ENCODE results near the gene PRPF38A. TPM values are rescaled to one million over a fixed set of nuclear protein-coding genes. Genes with fewer than 3 reads are reported as not detected.

Gene PRPF38A
- total RNA-seq, 1 donor, result 12.4 TPM

DNA sequence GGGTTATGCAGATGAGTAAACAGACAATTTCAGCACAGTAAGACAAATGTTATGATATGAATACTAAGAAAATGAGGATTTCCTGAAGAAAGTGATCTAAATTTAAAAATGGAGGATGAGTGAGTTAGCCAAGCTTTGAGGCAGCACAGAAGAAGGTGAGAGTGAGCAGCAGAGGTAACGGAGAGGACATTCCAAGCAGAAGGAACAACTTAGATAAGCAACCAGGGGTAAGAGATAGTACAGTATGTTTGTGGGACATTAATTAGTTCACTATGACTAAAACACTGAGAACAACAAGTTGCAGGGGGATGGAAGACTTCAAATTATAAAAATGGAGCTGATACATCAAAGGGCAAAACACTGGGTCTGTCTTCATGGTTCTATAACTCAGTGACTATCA, 22.8 kb downstream of the PRPF38A start:
- no peak for DNase-seq (ENCODE audit: low read depth)
- no peak overlapping the region for H3K4me3 ChIP-seq (ENCODE audit: low read depth, low read length)
- TF ChIP-seq, protein P1, sequence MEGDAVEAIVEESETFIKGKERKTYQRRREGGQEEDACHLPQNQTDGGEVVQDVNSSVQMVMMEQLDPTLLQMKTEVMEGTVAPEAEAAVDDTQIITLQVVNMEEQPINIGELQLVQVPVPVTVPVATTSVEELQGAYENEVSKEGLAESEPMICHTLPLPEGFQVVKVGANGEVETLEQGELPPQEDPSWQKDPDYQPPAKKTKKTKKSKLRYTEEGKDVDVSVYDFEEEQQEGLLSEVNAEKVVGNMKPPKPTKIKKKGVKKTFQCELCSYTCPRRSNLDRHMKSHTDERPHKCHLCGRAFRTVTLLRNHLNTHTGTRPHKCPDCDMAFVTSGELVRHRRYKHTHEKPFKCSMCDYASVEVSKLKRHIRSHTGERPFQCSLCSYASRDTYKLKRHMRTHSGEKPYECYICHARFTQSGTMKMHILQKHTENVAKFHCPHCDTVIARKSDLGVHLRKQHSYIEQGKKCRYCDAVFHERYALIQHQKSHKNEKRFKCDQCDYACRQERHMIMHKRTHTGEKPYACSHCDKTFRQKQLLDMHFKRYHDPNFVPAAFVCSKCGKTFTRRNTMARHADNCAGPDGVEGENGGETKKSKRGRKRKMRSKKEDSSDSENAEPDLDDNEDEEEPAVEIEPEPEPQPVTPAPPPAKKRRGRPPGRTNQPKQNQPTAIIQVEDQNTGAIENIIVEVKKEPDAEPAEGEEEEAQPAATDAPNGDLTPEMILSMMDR (IDR thresholded peaks at IDR 0.05; ENCODE audit: insufficient read depth, low read length), result no peak

DNA sequence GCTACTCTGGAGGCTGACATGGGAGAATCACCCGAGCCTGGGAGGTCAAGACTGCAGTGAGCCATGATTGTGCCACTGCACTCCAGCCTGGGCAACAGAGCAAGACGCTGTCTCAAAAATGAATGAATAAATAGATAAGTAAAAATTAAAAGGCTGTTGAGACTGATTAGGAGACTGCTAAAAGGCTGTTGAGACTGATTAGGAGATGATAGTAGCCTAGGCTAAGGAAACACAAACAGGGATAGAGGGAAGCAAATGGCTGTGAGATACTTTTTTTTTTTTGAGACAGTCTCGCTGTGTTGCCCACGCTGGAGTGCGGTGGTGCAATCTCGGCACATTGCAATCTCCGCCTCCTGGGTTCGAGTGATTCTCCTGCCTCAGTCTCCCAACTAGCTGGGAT, 28.4 kb downstream of the PRPF38A start:
- TF ChIP-seq, protein P1 (IDR thresholded peaks at IDR 0.05; ENCODE audit: insufficient read depth, low read length), result no peak
- no peak overlapping the region for H3K4me3 ChIP-seq (ENCODE audit: low read depth, low read length)
- no peak for DNase-seq (ENCODE audit: low read depth)

DNA sequence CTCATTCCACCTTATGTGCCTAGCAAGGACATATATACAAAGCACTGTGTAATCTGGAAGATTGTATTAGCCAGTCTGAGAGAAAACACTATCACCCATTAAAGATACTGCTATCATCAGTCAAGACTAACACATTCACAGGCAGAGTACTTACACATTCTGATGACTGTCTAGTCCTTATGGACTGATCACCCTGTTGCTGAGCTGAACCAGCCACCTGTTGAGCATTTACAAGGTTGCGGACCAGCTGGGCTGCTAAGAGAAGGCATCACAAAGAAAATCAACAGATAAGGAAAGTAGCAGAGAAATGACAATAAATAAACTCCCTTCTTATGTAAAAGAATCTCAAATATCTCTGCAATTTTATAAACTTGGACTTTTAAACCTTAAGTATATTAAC, 30.8 kb downstream of the PRPF38A start:
- TF ChIP-seq, protein P1 (IDR thresholded peaks at IDR 0.05; ENCODE audit: insufficient read depth, low read length), result no peak
- no peak for DNase-seq (ENCODE audit: low read depth)

DNA sequence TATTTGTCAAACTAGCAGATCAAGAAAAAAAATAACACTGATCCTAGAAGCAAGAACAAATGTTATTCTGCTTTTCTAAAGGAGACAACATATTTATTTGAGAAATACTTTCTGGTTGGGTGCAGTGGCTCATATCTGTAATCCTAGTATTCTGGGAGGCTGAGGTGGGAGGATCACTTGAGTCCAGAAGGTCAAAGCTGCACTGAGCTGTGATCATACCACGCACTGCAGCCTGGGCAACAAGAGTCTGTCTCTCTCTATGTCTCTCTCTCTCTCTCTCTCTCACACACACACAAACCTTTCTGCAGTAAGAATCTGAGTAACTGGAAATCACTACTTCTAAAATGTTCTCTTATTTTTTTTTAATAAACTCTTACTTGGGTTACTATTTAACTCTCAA, 31.2 kb downstream of the PRPF38A start:
- DNase-seq (ENCODE audit: low read depth), result no peak
- no peak overlapping the region for H3K4me3 ChIP-seq (ENCODE audit: low read depth, low read length)
- TF ChIP-seq, protein P1 (IDR thresholded peaks at IDR 0.05; ENCODE audit: insufficient read depth, low read length), result no peak

More for the DNA sequence above, 30.8 kb downstream of the PRPF38A start:
- no peak overlapping the region for H3K4me3 ChIP-seq (ENCODE audit: low read depth, low read length)

DNA sequence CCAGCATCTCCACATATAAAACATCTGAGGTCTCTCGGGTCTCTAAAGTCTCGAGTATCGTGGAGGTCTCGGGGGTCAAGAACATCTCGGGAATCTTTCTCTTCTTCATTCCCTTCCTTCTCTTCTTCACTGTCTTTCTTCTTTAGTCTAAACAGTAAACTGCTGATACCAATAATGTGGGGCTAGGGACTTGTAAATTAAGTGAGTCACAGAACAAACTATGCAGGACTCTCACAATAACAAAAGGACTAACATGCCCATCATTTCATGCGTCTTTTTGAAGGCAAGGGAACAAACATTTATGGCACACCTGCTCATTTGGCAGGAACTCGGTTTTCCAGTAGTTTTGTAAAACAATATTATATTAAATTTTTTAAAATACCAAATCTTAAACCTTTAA, 32.4 kb downstream of the PRPF38A start:
- DNase-seq (ENCODE audit: low read depth), result no peak
- no peak overlapping the region for H3K4me3 ChIP-seq (ENCODE audit: low read depth, low read length)
- TF ChIP-seq, protein P1 (IDR thresholded peaks at IDR 0.05; ENCODE audit: insufficient read depth, low read length), result no peak

DNA sequence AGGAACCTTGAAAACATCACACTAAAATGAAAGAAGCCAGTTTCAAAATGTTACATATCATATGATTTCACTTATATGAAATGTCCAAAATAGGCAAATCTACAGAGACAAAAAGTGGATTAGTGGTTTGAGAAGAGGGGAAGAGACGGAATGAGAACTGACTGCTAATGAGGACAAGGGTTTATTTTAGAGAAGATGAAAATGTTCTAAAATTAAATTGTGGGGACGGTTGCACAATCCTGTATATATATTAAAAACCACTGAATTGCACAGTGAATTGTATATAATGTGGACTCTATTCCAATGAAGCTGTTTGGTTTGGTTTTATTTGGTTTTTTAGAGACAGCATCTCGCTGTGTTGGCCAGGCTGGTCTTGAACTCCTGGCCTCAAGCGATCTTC, 35.6 kb downstream of the PRPF38A start:
- TF ChIP-seq, protein P1 (IDR thresholded peaks at IDR 0.05; ENCODE audit: insufficient read depth, low read length), result no peak
- DNase-seq (ENCODE audit: low read depth), result no peak
- no peak overlapping the region for H3K4me3 ChIP-seq (ENCODE audit: low read depth, low read length)

DNA sequence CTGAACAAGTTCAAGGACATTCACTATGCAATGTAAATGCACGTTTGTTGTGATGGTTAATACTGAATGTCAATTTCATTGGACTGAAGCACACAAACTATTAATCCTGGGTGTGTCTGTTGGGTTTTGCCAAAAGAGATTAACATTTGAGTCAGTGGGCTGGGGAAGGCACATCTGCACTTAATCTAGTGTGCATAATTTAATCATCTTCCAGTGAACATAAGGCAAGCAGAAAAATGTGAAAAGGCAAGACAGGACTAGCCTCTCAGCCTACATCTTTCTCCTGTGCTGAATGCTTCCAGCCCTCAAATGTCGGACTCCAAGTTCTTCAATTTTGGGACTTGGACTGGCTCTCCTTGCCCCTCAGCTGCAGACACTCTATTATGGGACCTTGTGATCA, 40.1 kb downstream of the PRPF38A start:
- H3K4me3 ChIP-seq (ENCODE audit: low read depth, low read length), result no peak overlapping the region
- no peak for DNase-seq (ENCODE audit: low read depth)
- TF ChIP-seq, protein P1 (IDR thresholded peaks at IDR 0.05; ENCODE audit: insufficient read depth, low read length), result no peak

All from fibroblast of the aortic adventitia (primary cell).